ENCODE data around the gene INSRR. TPM values are rescaled to one million over a fixed set of nuclear protein-coding genes. Genes with fewer than 3 reads are reported as not detected.

INSRR gene
- total RNA-seq, 1 donor = not detected

Other genes starting within 250 kb of the INSRR start
- gene HAPLN2, start 239.7 kb downstream of the INSRR start, total RNA-seq = 0.21 TPM
- not detected for gene BCAN, start 217.0 kb downstream of the INSRR start, total RNA-seq
- not detected for gene NES, start 181.7 kb downstream of the INSRR start, total RNA-seq
- 0.42 TPM for gene CRABP2, start 153.5 kb downstream of the INSRR start, total RNA-seq
- 5.0 TPM for gene METTL25B, start 130.6 kb downstream of the INSRR start, total RNA-seq
- 36.0 TPM for gene ISG20L2, start 130.4 kb downstream of the INSRR start, total RNA-seq
- gene MRPL24, start 118.0 kb downstream of the INSRR start, total RNA-seq = 3.9 TPM
- 98.9 TPM for gene HDGF, start 107.4 kb downstream of the INSRR start, total RNA-seq
- gene PRCC, start 91.6 kb downstream of the INSRR start, total RNA-seq = 19.6 TPM
- gene SH2D2A, start 42.3 kb downstream of the INSRR start, total RNA-seq = 19.1 TPM
- gene NTRK1, start 1.7 kb upstream of the INSRR start, total RNA-seq = 0.31 TPM
- 1.7 TPM for gene PEAR1, start 34.6 kb upstream of the INSRR start, total RNA-seq
- not detected for gene LRRC71, start 61.5 kb upstream of the INSRR start, total RNA-seq
- 18.3 TPM for gene ARHGEF11, start 186.6 kb upstream of the INSRR start, total RNA-seq
- gene ETV3L, start 240.7 kb upstream of the INSRR start, total RNA-seq = 0.10 TPM

Measured in mononuclear cell (primary cell).